ENCODE data around the gene SHANK3. TPM values are rescaled to one million over a fixed set of nuclear protein-coding genes. Genes with fewer than 3 reads are reported as not detected.

The SHANK3 gene
- total and polyA plus RNA-seq, 2 experiments from 2014 or later, result 0.52 to 4.9 TPM

DNA sequence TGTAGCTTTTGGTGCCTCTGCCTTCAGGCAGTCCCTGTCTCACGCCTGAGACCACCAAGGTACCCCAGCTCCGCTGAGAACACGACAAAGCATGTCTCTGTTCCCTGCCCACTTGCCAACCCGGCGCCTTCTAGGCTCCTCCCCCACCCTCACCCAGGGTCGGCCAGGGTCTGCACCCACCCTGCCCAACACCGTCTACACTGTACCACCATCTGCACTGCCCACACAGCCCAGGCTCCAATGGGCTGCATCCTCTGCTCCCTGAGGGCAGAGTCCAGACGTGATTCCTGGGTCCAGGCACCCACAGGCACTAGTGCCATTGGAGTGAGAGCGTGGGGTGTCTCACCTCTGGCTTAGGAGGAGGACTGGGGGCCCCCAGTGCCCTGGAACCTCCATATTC is 42.6 kb downstream of the SHANK3 start:
- H3K9me2 ChIP-seq (ENCODE audit: insufficient read depth), result no peaks in the 10 kb centered on the region
- H2AFZ ChIP-seq, result no peak overlapping the region
- DNase-seq (ENCODE audit: low spot score), result no peak
- Mint-ChIP-seq H3K4me1 (no peaks in the 10 kb centered on the region), H3K36me3 (ENCODE audit: low read depth) (no peaks in the 10 kb centered on the region), H3K4me3 (no peak overlapping the region), H3K9me3 (no peaks in the 10 kb centered on the region), H3K27me3 (ENCODE audit: insufficient read depth, low read depth, poor library complexity) (peaks cover 33% of the 10 kb centered on the region), H3K27ac (no peak overlapping the region)
- no peak overlapping the region for H3K4me2 ChIP-seq
- H3F3A ChIP-seq (replicated peaks; ENCODE audit: low read depth), result no peaks in the 10 kb centered on the region
- TF ChIP-seq ZNF114 (CRISPR knock-in tag; IDR thresholded peaks at IDR 0.05), result no peak
- TF ChIP-seq REST (IDR thresholded peaks at IDR 0.05; ENCODE audit: unreplicated experiment), result no peak
- TF ChIP-seq ETS1 (IDR thresholded peaks at IDR 0.05), result no peak
- no peak for TF ChIP-seq POLR2AphosphoS5 (IDR thresholded peaks at IDR 0.05; ENCODE audit: low read depth)
- no peak for TF ChIP-seq EZH2 (IDR thresholded peaks at IDR 0.05; ENCODE audit: low read depth, unreplicated experiment)
- TF ChIP-seq, protein P1, sequence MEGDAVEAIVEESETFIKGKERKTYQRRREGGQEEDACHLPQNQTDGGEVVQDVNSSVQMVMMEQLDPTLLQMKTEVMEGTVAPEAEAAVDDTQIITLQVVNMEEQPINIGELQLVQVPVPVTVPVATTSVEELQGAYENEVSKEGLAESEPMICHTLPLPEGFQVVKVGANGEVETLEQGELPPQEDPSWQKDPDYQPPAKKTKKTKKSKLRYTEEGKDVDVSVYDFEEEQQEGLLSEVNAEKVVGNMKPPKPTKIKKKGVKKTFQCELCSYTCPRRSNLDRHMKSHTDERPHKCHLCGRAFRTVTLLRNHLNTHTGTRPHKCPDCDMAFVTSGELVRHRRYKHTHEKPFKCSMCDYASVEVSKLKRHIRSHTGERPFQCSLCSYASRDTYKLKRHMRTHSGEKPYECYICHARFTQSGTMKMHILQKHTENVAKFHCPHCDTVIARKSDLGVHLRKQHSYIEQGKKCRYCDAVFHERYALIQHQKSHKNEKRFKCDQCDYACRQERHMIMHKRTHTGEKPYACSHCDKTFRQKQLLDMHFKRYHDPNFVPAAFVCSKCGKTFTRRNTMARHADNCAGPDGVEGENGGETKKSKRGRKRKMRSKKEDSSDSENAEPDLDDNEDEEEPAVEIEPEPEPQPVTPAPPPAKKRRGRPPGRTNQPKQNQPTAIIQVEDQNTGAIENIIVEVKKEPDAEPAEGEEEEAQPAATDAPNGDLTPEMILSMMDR (conservative IDR thresholded peaks at IDR 0.05; ENCODE audit: low read depth in 2 of 2), result no peak
- TF ChIP-seq EZH2phosphoT487 (IDR thresholded peaks at IDR 0.05; ENCODE audit: unreplicated experiment), result no peak
- no peaks in the 10 kb centered on the region for H4K20me1 ChIP-seq (replicated peaks; ENCODE audit: insufficient read depth)
- no peak overlapping the region for H3K27ac ChIP-seq (ENCODE audit: low read depth)
- no peaks in the 10 kb centered on the region for H3K79me2 ChIP-seq (replicated peaks; ENCODE audit: insufficient read depth)
- no peak for ATAC-seq
- no peaks in the 10 kb centered on the region for H3K36me3 ChIP-seq (ENCODE audit: insufficient read depth)
- peaks cover 25% of the 10 kb centered on the region for H3K27me3 ChIP-seq (ENCODE audit: insufficient read depth)
- H3K4me1 ChIP-seq (ENCODE audit: insufficient read depth), result no peaks in the 10 kb centered on the region
- no peak overlapping the region for H3K4me3 ChIP-seq

- no peak for TF ChIP-seq EZH2 (IDR thresholded peaks at IDR 0.05; ENCODE audit: low read depth, unreplicated experiment)
- no peak for TF ChIP-seq NANOG (IDR thresholded peaks at IDR 0.05; ENCODE audit: borderline replicate concordance)
- TF ChIP-seq, protein P1 (conservative IDR thresholded peaks at IDR 0.05; ENCODE audit: low read depth in 2 of 2), result no peak
- TF ChIP-seq CREB1 (CRISPR knock-in tag; IDR thresholded peaks at IDR 0.05; ENCODE audit: low read depth), result no peak
- H3K79me2 ChIP-seq (replicated peaks; ENCODE audit: insufficient read depth), result no peaks in the 10 kb centered on the region
- ATAC-seq (no peak), DNase-seq (ENCODE audit: low spot score) (no peak)
- no peak overlapping the region for H3K27ac Mint-ChIP-seq
- no peak overlapping the region for H3K27ac ChIP-seq (ENCODE audit: low read depth)
- no peak overlapping the region for H3K4me3 ChIP-seq
- H3K36me3 Mint-ChIP-seq (ENCODE audit: low read depth), result no peaks in the 10 kb centered on the region
- no peak overlapping the region for H3K4me3 Mint-ChIP-seq
- no peaks in the 10 kb centered on the region for H3F3A ChIP-seq (replicated peaks; ENCODE audit: low read depth)
- H3K27me3 Mint-ChIP-seq (ENCODE audit: insufficient read depth, low read depth, poor library complexity), result peaks cover 33% of the 10 kb centered on the region
- H3K9me2 ChIP-seq (ENCODE audit: insufficient read depth), result no peaks in the 10 kb centered on the region
- no peaks in the 10 kb centered on the region for H3K9me3 Mint-ChIP-seq
- no peak overlapping the region for H3K4me2 ChIP-seq
- peaks cover 30% of the 10 kb centered on the region for H3K27me3 ChIP-seq (ENCODE audit: insufficient read depth)
- no peak overlapping the region for H2AFZ ChIP-seq
- no peaks in the 10 kb centered on the region for H3K4me1 Mint-ChIP-seq
- no peaks in the 10 kb centered on the region for H3K36me3 ChIP-seq (ENCODE audit: insufficient read depth)
- H3K4me1 ChIP-seq (ENCODE audit: insufficient read depth), result no peaks in the 10 kb centered on the region
- H4K20me1 ChIP-seq (replicated peaks; ENCODE audit: insufficient read depth), result no peaks in the 10 kb centered on the region
These were observed 43.2 kb downstream of the SHANK3 start for GRCh38 chr22:50715776-50716175.
